H1 (cell line): Measurements from ENCODE around the gene RUNX1. TPM values are rescaled to one million over a fixed set of nuclear protein-coding genes. Genes with fewer than 3 reads are reported as not detected.

Source experiments
- ASH2L ChIP-seq: fragments of 200-600, 300-600 bp; sonication (generic); IDR thresholded peaks from one replicate; pipeline ENCODE4 v1.7.1; 2017; ENCODE audit warnings: low read length
- CBX5 ChIP-seq: fragments of 300-800, 300-1000 bp; sonication (generic); IDR thresholded peaks from 2 replicates; pipeline ENCODE4 v1.7.1; 2016; ENCODE audit warnings: antibody characterized with exemption, low read length, low read depth
- EP300 ChIP-seq, 2 experiments: IDR thresholded peaks; 1 replicate in 1 of 2; 2 replicates in 1 of 2; pipeline ENCODE4 v1.6.1; 2011 to 2012; ENCODE audit warnings: low read depth in 2 of 2, low read length in 2 of 2, mild to moderate bottlenecking in 2 of 2, borderline replicate concordance in 1 of 2, inconsistent platforms in 1 of 2, moderate library complexity in 1 of 2
- KDM4A ChIP-seq: IDR thresholded peaks from one replicate; pipeline ENCODE4 v1.7.1; 2012; ENCODE audit warnings: low read depth, mild to moderate bottlenecking, moderate library complexity, low read length, inconsistent platforms; ENCODE audit not compliant: severe bottlenecking
- MAFK ChIP-seq: IDR thresholded peaks from 2 replicates; pipeline ENCODE4 v1.6.1; 2012; ENCODE audit warnings: low read depth, mild to moderate bottlenecking, improper control_type of control experiment, low read length
- PHF8 ChIP-seq: fragments of 200-600 bp; sonication (generic); conservative IDR thresholded peaks from 2 replicates; pipeline ENCODE4 v1.7.1; 2012; ENCODE audit warnings: low read depth, mild to moderate bottlenecking, inconsistent platforms, low read length, moderate library complexity
- RNF2 ChIP-seq: fragments of 200-900, 300-1000 bp; sonication (generic); IDR thresholded peaks from 2 replicates; pipeline ENCODE4 v1.7.1; 2016; ENCODE audit warnings: borderline replicate concordance, low read depth, mild to moderate bottlenecking, antibody characterized with exemption, low read length; ENCODE audit not compliant: poor library complexity, severe bottlenecking; ENCODE audit errors: missing control alignments
- YY1 ChIP-seq: IDR thresholded peaks from 2 replicates; pipeline ENCODE4 v1.6.1; 2011; ENCODE audit warnings: low read depth, mild to moderate bottlenecking, low read length
- polyA plus RNA-seq, 7 experiments: library from polyadenylated mRNA; depleted of rRNA in 3 of 7; stranded (reverse) in 5 of 7; unstranded in 2 of 7; fragments of >200 nt in 5 of 7; fragments of 200-250 nt in 2 of 7; gene quantifications; 1 replicate in 5 of 7; 2 replicates in 1 of 7; 4 replicates in 1 of 7; pipeline versions ENCODE4 v1.2.1 to v1.2.3, GENCODE V29; 2011 to 2013; ENCODE audit warnings: missing spikeins in 2 of 7, mixed read lengths in 2 of 7
- total RNA-seq: library from RNA; stranded (reverse); fragmentation: NEBNext Ultra II Directional; extraction: Animal tissue kit (Norgen Biotek cat#: 25700); gene quantifications from 2 replicates; pipeline ENCODE4 v1.2.1, GENCODE V29; 2021
- TF ChIP-seq, protein P1 (sequence below): fragments of 300-600 bp; sonication (generic); IDR thresholded peaks from 2 replicates; pipeline ENCODE4 v1.7.1; 2012; ENCODE audit warnings: low read length, moderate library complexity, mild to moderate bottlenecking, inconsistent platforms; ENCODE audit not compliant: insufficient replicate concordance

Gene RUNX1
- total and polyA plus RNA-seq, 2 of the 8 experiments (the other 6 are each of a cell fraction or from before 2014, with no cell fraction given), result 0.20 to 0.60 TPM

GRCh38 chr21:35041881-35042280 lies 7.2 kb downstream of the RUNX1 start (continued):
- TF ChIP-seq, protein P1, sequence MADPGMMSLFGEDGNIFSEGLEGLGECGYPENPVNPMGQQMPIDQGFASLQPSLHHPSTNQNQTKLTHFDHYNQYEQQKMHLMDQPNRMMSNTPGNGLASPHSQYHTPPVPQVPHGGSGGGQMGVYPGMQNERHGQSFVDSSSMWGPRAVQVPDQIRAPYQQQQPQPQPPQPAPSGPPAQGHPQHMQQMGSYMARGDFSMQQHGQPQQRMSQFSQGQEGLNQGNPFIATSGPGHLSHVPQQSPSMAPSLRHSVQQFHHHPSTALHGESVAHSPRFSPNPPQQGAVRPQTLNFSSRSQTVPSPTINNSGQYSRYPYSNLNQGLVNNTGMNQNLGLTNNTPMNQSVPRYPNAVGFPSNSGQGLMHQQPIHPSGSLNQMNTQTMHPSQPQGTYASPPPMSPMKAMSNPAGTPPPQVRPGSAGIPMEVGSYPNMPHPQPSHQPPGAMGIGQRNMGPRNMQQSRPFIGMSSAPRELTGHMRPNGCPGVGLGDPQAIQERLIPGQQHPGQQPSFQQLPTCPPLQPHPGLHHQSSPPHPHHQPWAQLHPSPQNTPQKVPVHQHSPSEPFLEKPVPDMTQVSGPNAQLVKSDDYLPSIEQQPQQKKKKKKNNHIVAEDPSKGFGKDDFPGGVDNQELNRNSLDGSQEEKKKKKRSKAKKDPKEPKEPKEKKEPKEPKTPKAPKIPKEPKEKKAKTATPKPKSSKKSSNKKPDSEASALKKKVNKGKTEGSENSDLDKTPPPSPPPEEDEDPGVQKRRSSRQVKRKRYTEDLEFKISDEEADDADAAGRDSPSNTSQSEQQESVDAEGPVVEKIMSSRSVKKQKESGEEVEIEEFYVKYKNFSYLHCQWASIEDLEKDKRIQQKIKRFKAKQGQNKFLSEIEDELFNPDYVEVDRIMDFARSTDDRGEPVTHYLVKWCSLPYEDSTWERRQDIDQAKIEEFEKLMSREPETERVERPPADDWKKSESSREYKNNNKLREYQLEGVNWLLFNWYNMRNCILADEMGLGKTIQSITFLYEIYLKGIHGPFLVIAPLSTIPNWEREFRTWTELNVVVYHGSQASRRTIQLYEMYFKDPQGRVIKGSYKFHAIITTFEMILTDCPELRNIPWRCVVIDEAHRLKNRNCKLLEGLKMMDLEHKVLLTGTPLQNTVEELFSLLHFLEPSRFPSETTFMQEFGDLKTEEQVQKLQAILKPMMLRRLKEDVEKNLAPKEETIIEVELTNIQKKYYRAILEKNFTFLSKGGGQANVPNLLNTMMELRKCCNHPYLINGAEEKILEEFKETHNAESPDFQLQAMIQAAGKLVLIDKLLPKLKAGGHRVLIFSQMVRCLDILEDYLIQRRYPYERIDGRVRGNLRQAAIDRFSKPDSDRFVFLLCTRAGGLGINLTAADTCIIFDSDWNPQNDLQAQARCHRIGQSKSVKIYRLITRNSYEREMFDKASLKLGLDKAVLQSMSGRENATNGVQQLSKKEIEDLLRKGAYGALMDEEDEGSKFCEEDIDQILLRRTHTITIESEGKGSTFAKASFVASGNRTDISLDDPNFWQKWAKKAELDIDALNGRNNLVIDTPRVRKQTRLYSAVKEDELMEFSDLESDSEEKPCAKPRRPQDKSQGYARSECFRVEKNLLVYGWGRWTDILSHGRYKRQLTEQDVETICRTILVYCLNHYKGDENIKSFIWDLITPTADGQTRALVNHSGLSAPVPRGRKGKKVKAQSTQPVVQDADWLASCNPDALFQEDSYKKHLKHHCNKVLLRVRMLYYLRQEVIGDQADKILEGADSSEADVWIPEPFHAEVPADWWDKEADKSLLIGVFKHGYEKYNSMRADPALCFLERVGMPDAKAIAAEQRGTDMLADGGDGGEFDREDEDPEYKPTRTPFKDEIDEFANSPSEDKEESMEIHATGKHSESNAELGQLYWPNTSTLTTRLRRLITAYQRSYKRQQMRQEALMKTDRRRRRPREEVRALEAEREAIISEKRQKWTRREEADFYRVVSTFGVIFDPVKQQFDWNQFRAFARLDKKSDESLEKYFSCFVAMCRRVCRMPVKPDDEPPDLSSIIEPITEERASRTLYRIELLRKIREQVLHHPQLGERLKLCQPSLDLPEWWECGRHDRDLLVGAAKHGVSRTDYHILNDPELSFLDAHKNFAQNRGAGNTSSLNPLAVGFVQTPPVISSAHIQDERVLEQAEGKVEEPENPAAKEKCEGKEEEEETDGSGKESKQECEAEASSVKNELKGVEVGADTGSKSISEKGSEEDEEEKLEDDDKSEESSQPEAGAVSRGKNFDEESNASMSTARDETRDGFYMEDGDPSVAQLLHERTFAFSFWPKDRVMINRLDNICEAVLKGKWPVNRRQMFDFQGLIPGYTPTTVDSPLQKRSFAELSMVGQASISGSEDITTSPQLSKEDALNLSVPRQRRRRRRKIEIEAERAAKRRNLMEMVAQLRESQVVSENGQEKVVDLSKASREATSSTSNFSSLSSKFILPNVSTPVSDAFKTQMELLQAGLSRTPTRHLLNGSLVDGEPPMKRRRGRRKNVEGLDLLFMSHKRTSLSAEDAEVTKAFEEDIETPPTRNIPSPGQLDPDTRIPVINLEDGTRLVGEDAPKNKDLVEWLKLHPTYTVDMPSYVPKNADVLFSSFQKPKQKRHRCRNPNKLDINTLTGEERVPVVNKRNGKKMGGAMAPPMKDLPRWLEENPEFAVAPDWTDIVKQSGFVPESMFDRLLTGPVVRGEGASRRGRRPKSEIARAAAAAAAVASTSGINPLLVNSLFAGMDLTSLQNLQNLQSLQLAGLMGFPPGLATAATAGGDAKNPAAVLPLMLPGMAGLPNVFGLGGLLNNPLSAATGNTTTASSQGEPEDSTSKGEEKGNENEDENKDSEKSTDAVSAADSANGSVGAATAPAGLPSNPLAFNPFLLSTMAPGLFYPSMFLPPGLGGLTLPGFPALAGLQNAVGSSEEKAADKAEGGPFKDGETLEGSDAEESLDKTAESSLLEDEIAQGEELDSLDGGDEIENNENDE, result no peak
- no peak for TF ChIP-seq KDM4A
- no peak for TF ChIP-seq MAFK
- TF ChIP-seq ASH2L, result no peak
- TF ChIP-seq PHF8, result no peak
- TF ChIP-seq EP300 (IDR thresholded peaks at IDR 0.05; ENCODE audit: borderline replicate concordance in 1 of 2, low read depth in 2 of 2, low read length in 2 of 2), result no peak
- no peak for TF ChIP-seq YY1
- no peak for TF ChIP-seq RNF2
- TF ChIP-seq CBX5, result no peak
